ENCODE data around the gene MAPKAPK3. TPM values are rescaled to one million over a fixed set of nuclear protein-coding genes. Genes with fewer than 3 reads are reported as not detected.

MAPKAPK3 gene
- polyA plus RNA-seq, 1 donor from 2014 or later = 4.3 TPM

DNA sequence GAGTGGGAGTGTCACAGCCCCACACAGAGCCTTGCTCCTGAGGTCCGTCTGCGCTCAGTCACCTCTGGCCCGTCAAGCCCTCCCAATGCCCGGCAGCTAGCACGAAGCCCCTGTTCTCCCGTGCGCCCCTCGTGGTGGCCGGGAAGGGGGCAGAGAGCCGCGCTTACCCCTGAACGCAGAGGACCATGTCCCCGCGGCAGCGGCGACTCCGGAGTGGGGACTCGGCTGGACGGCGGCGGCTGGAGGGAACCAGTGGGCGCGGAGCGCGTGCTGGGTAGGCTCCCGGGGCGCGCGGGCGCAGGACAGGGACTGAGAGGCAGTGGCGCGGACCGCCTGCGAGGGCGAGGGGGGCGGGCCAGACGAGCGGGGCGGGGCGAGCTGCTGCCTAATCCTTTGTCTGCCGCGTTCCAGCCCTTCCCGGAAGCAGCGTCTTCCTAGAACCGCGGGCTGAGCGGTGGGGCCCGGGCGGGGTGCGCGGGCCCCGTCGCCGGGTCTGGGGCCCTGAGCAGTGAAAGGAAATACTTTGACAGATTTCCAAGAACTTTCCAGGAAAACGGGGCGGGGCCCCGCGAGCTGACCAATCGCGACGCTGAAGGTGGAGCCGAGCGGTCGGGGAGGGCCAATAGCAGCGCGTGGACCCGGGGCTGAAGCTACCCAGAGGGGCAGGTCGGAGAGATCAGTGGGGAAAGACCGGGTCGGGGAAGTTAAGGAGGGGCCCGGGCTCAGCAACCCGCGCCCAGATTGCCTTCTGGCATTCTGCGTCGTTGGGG is 5.3 kb upstream of the MAPKAPK3 start, which contains the start of gene CISH:
CISH (minus strand) TSS at position 311 of the 770 bp plus-strand sequence; CDS start at position 187, 124 bp downstream.
- peak within 1 kb of the TSS; percentile 27 for H2AFZ ChIP-seq (ENCODE audit: low read depth, low read length)
- TF ChIP-seq MXI1 (conservative IDR thresholded peaks at IDR 0.05; ENCODE audit: poor library complexity, severe bottlenecking) (peak; percentile 64), EZH2 (IDR thresholded peaks at IDR 0.05; ENCODE audit: borderline replicate concordance, insufficient read depth, low read length, poor library complexity, severe bottlenecking) (no peak)
- TF ChIP-seq, protein P1, sequence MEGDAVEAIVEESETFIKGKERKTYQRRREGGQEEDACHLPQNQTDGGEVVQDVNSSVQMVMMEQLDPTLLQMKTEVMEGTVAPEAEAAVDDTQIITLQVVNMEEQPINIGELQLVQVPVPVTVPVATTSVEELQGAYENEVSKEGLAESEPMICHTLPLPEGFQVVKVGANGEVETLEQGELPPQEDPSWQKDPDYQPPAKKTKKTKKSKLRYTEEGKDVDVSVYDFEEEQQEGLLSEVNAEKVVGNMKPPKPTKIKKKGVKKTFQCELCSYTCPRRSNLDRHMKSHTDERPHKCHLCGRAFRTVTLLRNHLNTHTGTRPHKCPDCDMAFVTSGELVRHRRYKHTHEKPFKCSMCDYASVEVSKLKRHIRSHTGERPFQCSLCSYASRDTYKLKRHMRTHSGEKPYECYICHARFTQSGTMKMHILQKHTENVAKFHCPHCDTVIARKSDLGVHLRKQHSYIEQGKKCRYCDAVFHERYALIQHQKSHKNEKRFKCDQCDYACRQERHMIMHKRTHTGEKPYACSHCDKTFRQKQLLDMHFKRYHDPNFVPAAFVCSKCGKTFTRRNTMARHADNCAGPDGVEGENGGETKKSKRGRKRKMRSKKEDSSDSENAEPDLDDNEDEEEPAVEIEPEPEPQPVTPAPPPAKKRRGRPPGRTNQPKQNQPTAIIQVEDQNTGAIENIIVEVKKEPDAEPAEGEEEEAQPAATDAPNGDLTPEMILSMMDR (IDR thresholded peaks at IDR 0.05; ENCODE audit: poor library complexity, severe bottlenecking) = peak; percentile 70
- H3K27ac ChIP-seq (ENCODE audit: low read length) = no peak within 1 kb of the TSS
- no peaks in the 10 kb centered on the region for H4K20me1 ChIP-seq (ENCODE audit: insufficient read depth)
- H3K4me2 ChIP-seq (ENCODE audit: low read length) = peak within 1 kb of the TSS; percentile 58
- peaks cover 5% of the 10 kb centered on the region for H3F3A ChIP-seq (ENCODE audit: insufficient read depth, low read length, poor library complexity, severe bottlenecking)
- H3K4me3 ChIP-seq (ENCODE audit: low read length) = peak within 1 kb of the TSS; percentile 79
- peaks cover 14% of the 10 kb centered on the region for H3K27me3 ChIP-seq (ENCODE audit: insufficient read depth, low read depth, low read length)
- H3K9me3 ChIP-seq (ENCODE audit: low read length) = no peaks in the 10 kb centered on the region
- no peaks in the 10 kb centered on the region for H3K79me2 ChIP-seq (replicated peaks; ENCODE audit: insufficient read depth, low read length)
- no peaks in the 10 kb centered on the region for H3K9me2 ChIP-seq (ENCODE audit: insufficient read depth, low read length)
- peak within 1 kb of the TSS; percentile 31 for H3K9ac ChIP-seq (ENCODE audit: low read length)
- H3K36me3 ChIP-seq (ENCODE audit: insufficient read depth, low read length) = no peaks in the 10 kb centered on the region

DNA sequence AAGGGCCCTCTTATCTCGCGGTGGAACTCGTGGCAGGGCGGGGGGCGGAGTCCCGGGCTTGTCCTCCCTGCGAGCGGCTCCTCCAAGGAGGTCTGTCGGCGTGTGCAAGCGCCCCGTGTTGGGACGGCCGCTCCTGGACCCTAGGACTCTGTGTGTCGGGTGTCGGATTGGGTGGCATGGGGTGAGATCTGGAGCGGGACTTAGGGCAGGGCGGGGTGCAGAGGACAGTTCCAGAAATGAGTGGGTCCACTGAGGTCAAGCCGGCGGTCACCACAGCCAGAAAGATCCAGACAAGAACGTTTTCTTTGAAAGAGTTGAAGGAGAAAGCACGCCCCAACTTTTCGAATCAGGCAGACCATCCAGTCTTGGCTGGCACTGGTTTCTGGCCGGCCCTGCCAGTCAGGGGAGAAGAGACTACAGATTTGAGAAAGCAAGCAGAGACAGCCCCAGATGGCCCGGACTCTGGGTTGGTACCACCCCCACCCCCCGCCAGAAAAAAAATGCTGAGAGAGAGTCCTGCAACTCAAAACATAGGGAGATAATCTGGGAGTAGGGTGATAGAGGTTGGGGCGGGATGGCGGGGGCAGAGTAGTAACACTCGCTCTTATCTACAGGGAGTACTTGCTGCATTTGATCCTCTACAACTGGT is 4.6 kb upstream of the MAPKAPK3 start:
- H3K9me3 ChIP-seq (ENCODE audit: low read length) = no peaks in the 10 kb centered on the region
- TF ChIP-seq EZH2 (IDR thresholded peaks at IDR 0.05; ENCODE audit: borderline replicate concordance, insufficient read depth, low read length, poor library complexity, severe bottlenecking) (no peak), POLR2AphosphoS5 (IDR thresholded peaks at IDR 0.05) (no peak), EP300 (conservative IDR thresholded peaks at IDR 0.05; ENCODE audit: poor library complexity, severe bottlenecking) (no peak), SMC3 (conservative IDR thresholded peaks at IDR 0.05; ENCODE audit: poor library complexity) (no peak), RAD21 (conservative IDR thresholded peaks at IDR 0.05) (no peak), TAF1 (IDR thresholded peaks at IDR 0.05; ENCODE audit: low read depth) (no peak), MXI1 (conservative IDR thresholded peaks at IDR 0.05; ENCODE audit: poor library complexity, severe bottlenecking) (no peak)
- TF ChIP-seq, protein P1 (IDR thresholded peaks at IDR 0.05; ENCODE audit: poor library complexity, severe bottlenecking) = no peak
- TF ChIP-seq, protein P2, sequence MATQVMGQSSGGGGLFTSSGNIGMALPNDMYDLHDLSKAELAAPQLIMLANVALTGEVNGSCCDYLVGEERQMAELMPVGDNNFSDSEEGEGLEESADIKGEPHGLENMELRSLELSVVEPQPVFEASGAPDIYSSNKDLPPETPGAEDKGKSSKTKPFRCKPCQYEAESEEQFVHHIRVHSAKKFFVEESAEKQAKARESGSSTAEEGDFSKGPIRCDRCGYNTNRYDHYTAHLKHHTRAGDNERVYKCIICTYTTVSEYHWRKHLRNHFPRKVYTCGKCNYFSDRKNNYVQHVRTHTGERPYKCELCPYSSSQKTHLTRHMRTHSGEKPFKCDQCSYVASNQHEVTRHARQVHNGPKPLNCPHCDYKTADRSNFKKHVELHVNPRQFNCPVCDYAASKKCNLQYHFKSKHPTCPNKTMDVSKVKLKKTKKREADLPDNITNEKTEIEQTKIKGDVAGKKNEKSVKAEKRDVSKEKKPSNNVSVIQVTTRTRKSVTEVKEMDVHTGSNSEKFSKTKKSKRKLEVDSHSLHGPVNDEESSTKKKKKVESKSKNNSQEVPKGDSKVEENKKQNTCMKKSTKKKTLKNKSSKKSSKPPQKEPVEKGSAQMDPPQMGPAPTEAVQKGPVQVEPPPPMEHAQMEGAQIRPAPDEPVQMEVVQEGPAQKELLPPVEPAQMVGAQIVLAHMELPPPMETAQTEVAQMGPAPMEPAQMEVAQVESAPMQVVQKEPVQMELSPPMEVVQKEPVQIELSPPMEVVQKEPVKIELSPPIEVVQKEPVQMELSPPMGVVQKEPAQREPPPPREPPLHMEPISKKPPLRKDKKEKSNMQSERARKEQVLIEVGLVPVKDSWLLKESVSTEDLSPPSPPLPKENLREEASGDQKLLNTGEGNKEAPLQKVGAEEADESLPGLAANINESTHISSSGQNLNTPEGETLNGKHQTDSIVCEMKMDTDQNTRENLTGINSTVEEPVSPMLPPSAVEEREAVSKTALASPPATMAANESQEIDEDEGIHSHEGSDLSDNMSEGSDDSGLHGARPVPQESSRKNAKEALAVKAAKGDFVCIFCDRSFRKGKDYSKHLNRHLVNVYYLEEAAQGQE (IDR thresholded peaks at IDR 0.05; ENCODE audit: borderline replicate concordance) = no peak
- H3F3A ChIP-seq (ENCODE audit: insufficient read depth, low read length, poor library complexity, severe bottlenecking) = peaks cover 5% of the 10 kb centered on the region
- H3K36me3 ChIP-seq (ENCODE audit: insufficient read depth, low read length) = no peaks in the 10 kb centered on the region
- no peaks in the 10 kb centered on the region for H4K20me1 ChIP-seq (ENCODE audit: insufficient read depth)
- H3K9me2 ChIP-seq (ENCODE audit: insufficient read depth, low read length) = no peaks in the 10 kb centered on the region
- H3K79me2 ChIP-seq (replicated peaks; ENCODE audit: insufficient read depth, low read length) = no peaks in the 10 kb centered on the region
- no peak overlapping the region for H3K9ac ChIP-seq (ENCODE audit: low read length)
- H3K27me3 ChIP-seq (ENCODE audit: insufficient read depth, low read depth, low read length) = peaks cover 14% of the 10 kb centered on the region
- H3K4me2 ChIP-seq (ENCODE audit: low read length) = peak overlapping the region; percentile 58
- H2AFZ ChIP-seq (ENCODE audit: low read depth, low read length) = peak overlapping the region; percentile 27
- H3K4me3 ChIP-seq (ENCODE audit: low read length) = peak overlapping the region; percentile 79
- H3K27ac ChIP-seq (ENCODE audit: low read length) = no peak overlapping the region
